Measurements from ENCODE around the gene GPR146. TPM values are rescaled to one million over a fixed set of nuclear protein-coding genes. Genes with fewer than 3 reads are reported as not detected.

Gene GPR146
- total and polyA plus RNA-seq, 2 of the 13 experiments (the other 11 are each of a cell fraction or from before 2014, with no cell fraction given): 2.0 to 15.9 TPM

- TF ChIP-seq DZIP1 (CRISPR knock-in tag; IDR thresholded peaks at IDR 0.05) (no peak), EZH2 (conservative IDR thresholded peaks at IDR 0.05; ENCODE audit: low read depth, low read length) (no peak), ZNF770 (CRISPR knock-in tag; IDR thresholded peaks at IDR 0.05) (no peak), HDAC1 (CRISPR knock-in tag; IDR thresholded peaks at IDR 0.05) (peak; percentile 15; the same call in 1 of the 2 replicates), ARID3A (IDR thresholded peaks at IDR 0.05; ENCODE audit: low read depth, low read length) (no peak), ZNF766 (CRISPR knock-in tag; IDR thresholded peaks at IDR 0.05; ENCODE audit: borderline replicate concordance) (peak; percentile 50; the same call in 1 of the 2 replicates), ISL2 (CRISPR knock-in tag; IDR thresholded peaks at IDR 0.05) (no peak), ZNF558 (CRISPR knock-in tag; IDR thresholded peaks at IDR 0.05; ENCODE audit: borderline replicate concordance) (0 out of 2 replicates have a peak, but pooled peaks have one; percentile 19), BRCA1 (CRISPR knock-in tag; IDR thresholded peaks at IDR 0.05) (no peak), ZNF337 (CRISPR knock-in tag; IDR thresholded peaks at IDR 0.05; ENCODE audit: borderline replicate concordance, low read depth) (no peak), ZNF33A (CRISPR knock-in tag; IDR thresholded peaks at IDR 0.05; ENCODE audit: borderline replicate concordance) (no peak), HOXA3 (CRISPR knock-in tag; IDR thresholded peaks at IDR 0.05) (peak; percentile 35; the same call in 1 of the 2 replicates), MXD4 (CRISPR knock-in tag; IDR thresholded peaks at IDR 0.05) (no peak), KMT2A (CRISPR knock-in tag; IDR thresholded peaks at IDR 0.05) (peak; percentile 39), POLR2AphosphoS2 (IDR thresholded peaks at IDR 0.05; ENCODE audit: low read depth, low read length) (no peak), HNF1B (CRISPR knock-in tag; IDR thresholded peaks at IDR 0.05) (peak; percentile 51; the same call in 1 of the 2 replicates), ZNF121 (CRISPR knock-in tag; IDR thresholded peaks at IDR 0.05) (no peak), SP4 (CRISPR knock-in tag; IDR thresholded peaks at IDR 0.05) (peak; percentile 79), MYC (CRISPR knock-in tag; IDR thresholded peaks at IDR 0.05; ENCODE audit: borderline replicate concordance) (peak; percentile 58; the same call in 1 of the 2 replicates)
These were observed at the start of gene GPR146 (continued) for GRCh38 chr7:1044189-1045068.

Measured in HepG2 (cell line).